Measurements from ENCODE around the gene CLEC5A. TPM values are rescaled to one million over a fixed set of nuclear protein-coding genes. Genes with fewer than 3 reads are reported as not detected.

The CLEC5A gene
- total and polyA plus RNA-seq, 9 of the 15 experiments (the other 6 are each of a cell fraction or from before 2014, with no cell fraction given): not detected

- no TSS peak for BruUV-seq (replicated peaks)
- CTCF ChIA-PET (ENCODE audit: low intra/inter-chr PET ratio): no interaction called here
- Histone ChIP-seq H3K79me2 (ENCODE audit: control insufficient read depth, insufficient read depth, low read length) (no peaks in the 10 kb centered on the region), H3K27me3 (ENCODE audit: control insufficient read depth in 2 of 2, insufficient read depth in 2 of 2, low read length in 2 of 2) (no peaks in the 10 kb centered on the region), H3K36me3 (ENCODE audit: control insufficient read depth, insufficient read depth, low read length) (no peaks in the 10 kb centered on the region), H3K9ac (ENCODE audit: insufficient read depth in 1 of 2, low read depth in 2 of 2, low read length in 2 of 2) (no peak overlapping the region), H3K9me1 (ENCODE audit: control insufficient read depth, insufficient read depth, low read length) (no peaks in the 10 kb centered on the region), H2AFZ (ENCODE audit: low read depth, low read length) (no peak overlapping the region), H3K4me2 (ENCODE audit: insufficient read depth, low read length) (no peak overlapping the region), H3K4me3 (no peak overlapping the region), H3K4me1 (replicated peaks in 1 of 2; ENCODE audit: control insufficient read depth in 2 of 2, insufficient read depth in 2 of 2, low read length in 2 of 2) (no peaks in the 10 kb centered on the region), H3K9me3 (replicated peaks; ENCODE audit: control insufficient read depth, insufficient read depth, low read depth, low read length) (no peaks in the 10 kb centered on the region), H4K20me1 (replicated peaks; ENCODE audit: control insufficient read depth, insufficient read depth, low read length) (no peaks in the 10 kb centered on the region), H3K27ac (ENCODE audit: extremely low read depth, low read depth, low read length) (no peak overlapping the region)
- DNase-seq (ENCODE audit: extremely low read depth in 1 of 4, low spot score in 3 of 4) (no peak), FAIRE-seq (no peak), ATAC-seq (no peak)
- TF ChIP-seq RBM22 (IDR thresholded peaks at IDR 0.05; ENCODE audit: low read depth, low read length, poor library complexity, severe bottlenecking): no peak
- no peak for TF ChIP-seq NCOA1 (IDR thresholded peaks at IDR 0.05; ENCODE audit: low read depth)
- TF ChIP-seq ZNF699 (CRISPR knock-in tag; IDR thresholded peaks at IDR 0.05; ENCODE audit: insufficient replicate concordance): no peak
- no peak for TF ChIP-seq PHTF2 (CRISPR knock-in tag; IDR thresholded peaks at IDR 0.05)
- no peak for TF ChIP-seq EWSR1 (IDR thresholded peaks at IDR 0.05; ENCODE audit: borderline replicate concordance, low read depth, partially characterized antibody)
- TF ChIP-seq ZBED1 (IDR thresholded peaks at IDR 0.05): no peak
- no peak for TF ChIP-seq FOXK1 (CRISPR knock-in tag; IDR thresholded peaks at IDR 0.05; ENCODE audit: borderline replicate concordance)
- no peak for TF ChIP-seq IFI16 (CRISPR knock-in tag; IDR thresholded peaks at IDR 0.05)
- no peak for TF ChIP-seq ZNF507 (tag; conservative IDR thresholded peaks at IDR 0.05)
- TF ChIP-seq TGIF2 (CRISPR knock-in tag; IDR thresholded peaks at IDR 0.05): no peak
- no peak for TF ChIP-seq MYC (IDR thresholded peaks at IDR 0.05; ENCODE audit: low read depth, low read length)
- TF ChIP-seq MYC (CRISPR knock-in tag; IDR thresholded peaks at IDR 0.05; ENCODE audit: borderline replicate concordance, low read depth): no peak
- no peak for TF ChIP-seq LARP7 (IDR thresholded peaks at IDR 0.05)
- no peak for TF ChIP-seq HEY1 (CRISPR knock-in tag; IDR thresholded peaks at IDR 0.05; ENCODE audit: borderline replicate concordance)
- TF ChIP-seq SMARCA4 (IDR thresholded peaks at IDR 0.05): no peak
- no peak for TF ChIP-seq THRAP3 (IDR thresholded peaks at IDR 0.05; ENCODE audit: borderline replicate concordance)
- TF ChIP-seq ZNF518B (CRISPR knock-in tag; IDR thresholded peaks at IDR 0.05): no peak
- TF ChIP-seq FOS (IDR thresholded peaks at IDR 0.05; ENCODE audit: extremely low read depth, insufficient read length): no peak
- intact Hi-C loops (cut with micrococcal nuclease) (no loop called here), in situ Hi-C loops (cut with MboI) (no loop called here)
- POLR2A ChIA-PET: no interaction called here
- WGBS (ENCODE audit: insufficient coverage, low coverage, missing lambda C conversion rate): 5% methylated on average over 1 of the region's 1 CpG
Measured at GRCh38 chr7:141952461-141952860, 5.7 kb upstream of the CLEC5A start.
